Measurements from ENCODE around the gene TMEM87B. TPM values are rescaled to one million over a fixed set of nuclear protein-coding genes. Genes with fewer than 3 reads are reported as not detected.

Gene TMEM87B
- total RNA-seq, 1 experiment from 2014 or later = 14.8 TPM

- TF ChIP-seq ZBTB33 (IDR thresholded peaks at IDR 0.05; ENCODE audit: extremely low read depth, insufficient replicate concordance, low read length) (no peak), ELF1 (IDR thresholded peaks at IDR 0.05; ENCODE audit: borderline replicate concordance, low read depth) (no peak), RAD21 (IDR thresholded peaks at IDR 0.05; ENCODE audit: low read depth) (no peak), FOSL1 (IDR thresholded peaks at IDR 0.05; ENCODE audit: low read depth) (no peak), SRF (IDR thresholded peaks at IDR 0.05; ENCODE audit: low read depth) (no peak)
- TF ChIP-seq, protein P1, sequence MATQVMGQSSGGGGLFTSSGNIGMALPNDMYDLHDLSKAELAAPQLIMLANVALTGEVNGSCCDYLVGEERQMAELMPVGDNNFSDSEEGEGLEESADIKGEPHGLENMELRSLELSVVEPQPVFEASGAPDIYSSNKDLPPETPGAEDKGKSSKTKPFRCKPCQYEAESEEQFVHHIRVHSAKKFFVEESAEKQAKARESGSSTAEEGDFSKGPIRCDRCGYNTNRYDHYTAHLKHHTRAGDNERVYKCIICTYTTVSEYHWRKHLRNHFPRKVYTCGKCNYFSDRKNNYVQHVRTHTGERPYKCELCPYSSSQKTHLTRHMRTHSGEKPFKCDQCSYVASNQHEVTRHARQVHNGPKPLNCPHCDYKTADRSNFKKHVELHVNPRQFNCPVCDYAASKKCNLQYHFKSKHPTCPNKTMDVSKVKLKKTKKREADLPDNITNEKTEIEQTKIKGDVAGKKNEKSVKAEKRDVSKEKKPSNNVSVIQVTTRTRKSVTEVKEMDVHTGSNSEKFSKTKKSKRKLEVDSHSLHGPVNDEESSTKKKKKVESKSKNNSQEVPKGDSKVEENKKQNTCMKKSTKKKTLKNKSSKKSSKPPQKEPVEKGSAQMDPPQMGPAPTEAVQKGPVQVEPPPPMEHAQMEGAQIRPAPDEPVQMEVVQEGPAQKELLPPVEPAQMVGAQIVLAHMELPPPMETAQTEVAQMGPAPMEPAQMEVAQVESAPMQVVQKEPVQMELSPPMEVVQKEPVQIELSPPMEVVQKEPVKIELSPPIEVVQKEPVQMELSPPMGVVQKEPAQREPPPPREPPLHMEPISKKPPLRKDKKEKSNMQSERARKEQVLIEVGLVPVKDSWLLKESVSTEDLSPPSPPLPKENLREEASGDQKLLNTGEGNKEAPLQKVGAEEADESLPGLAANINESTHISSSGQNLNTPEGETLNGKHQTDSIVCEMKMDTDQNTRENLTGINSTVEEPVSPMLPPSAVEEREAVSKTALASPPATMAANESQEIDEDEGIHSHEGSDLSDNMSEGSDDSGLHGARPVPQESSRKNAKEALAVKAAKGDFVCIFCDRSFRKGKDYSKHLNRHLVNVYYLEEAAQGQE (IDR thresholded peaks at IDR 0.05; ENCODE audit: low read depth) = no peak
Observed at GRCh38 chr2:112087346-112088020, 32.4 kb downstream of the TMEM87B start (continued).

DNA sequence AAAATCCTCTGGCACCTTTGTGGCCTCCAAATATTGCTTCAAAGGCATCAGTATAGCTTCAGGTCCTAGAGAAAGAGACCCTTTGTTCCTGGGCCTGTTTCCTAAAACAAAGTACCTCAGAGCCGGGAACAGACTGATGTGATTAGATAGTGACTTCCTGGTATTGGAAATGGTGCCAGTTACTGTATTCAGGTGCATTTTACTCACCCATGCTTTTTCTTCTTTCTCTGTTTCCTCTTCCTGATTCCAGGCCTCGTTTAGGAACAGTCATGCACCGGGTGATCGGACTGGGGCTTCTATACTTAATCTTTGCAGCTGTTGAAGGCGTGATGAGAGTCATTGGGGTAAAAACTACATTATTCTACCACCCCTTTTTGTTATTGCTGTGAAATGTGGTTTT lies 34.3 kb downstream of the TMEM87B start:
- no peak overlapping the region for H3K27ac ChIP-seq (ENCODE audit: low read depth, low read length)
- H2AFZ ChIP-seq (ENCODE audit: low read depth, low read length, poor library complexity, severe bottlenecking) = no peak overlapping the region
- H3K9me2 ChIP-seq (ENCODE audit: insufficient read depth) = no peaks in the 10 kb centered on the region
- ChIA-PET POLR2A (no interaction called here), CTCF (no interaction called here), RAD21 (ENCODE audit: low non-redundant PET in 1 of 2, low total read pairs in 2 of 2, uncharacterized antibody in 2 of 2, unreplicated experiment in 2 of 2) (no interaction called here)
- DNase-seq (ENCODE audit: low read depth, low spot score) = no peak
- no peaks in the 10 kb centered on the region for H3K4me1 ChIP-seq (ENCODE audit: control insufficient read depth in 1 of 2, insufficient read depth in 2 of 2, low read length in 2 of 2)
- H3K27me3 ChIP-seq (ENCODE audit: insufficient read depth, low read length) = no peaks in the 10 kb centered on the region
- H3K36me3 ChIP-seq (ENCODE audit: control insufficient read depth in 1 of 2, insufficient read depth in 2 of 2, low read length in 2 of 2) = peaks cover 5 to 9% of the 10 kb centered on the region in 2 experiments; a peak in 1 of 4 replicates
- no peak for ATAC-seq
- H4K20me1 ChIP-seq (ENCODE audit: insufficient read depth) = no peaks in the 10 kb centered on the region
- H3K4me2 ChIP-seq (ENCODE audit: low read length) = no peak overlapping the region
- H3K79me2 ChIP-seq (ENCODE audit: insufficient read depth, low read length) = no peaks in the 10 kb centered on the region
- no peak overlapping the region for H3K9ac ChIP-seq (ENCODE audit: low read length)
- no peaks in the 10 kb centered on the region for H3K9me3 ChIP-seq (ENCODE audit: control insufficient read depth in 1 of 2, insufficient read depth in 1 of 2, low read depth in 1 of 2, low read length in 2 of 2)
- no peak overlapping the region for H3K4me3 ChIP-seq (replicated peaks in 1 of 2; ENCODE audit: low read depth in 1 of 2, low read length in 2 of 2)
- no TSS peak for BruUV-seq (replicated peaks)
- intact Hi-C loops (cut with micrococcal nuclease) = no loop called here
- no peak for TF ChIP-seq SIN3A (IDR thresholded peaks at IDR 0.05; ENCODE audit: low read depth)
- TF ChIP-seq POLR2AphosphoS5 (IDR thresholded peaks at IDR 0.05; ENCODE audit: low read depth, low read length) = no peak
- no peak for TF ChIP-seq YY1 (IDR thresholded peaks at IDR 0.05; ENCODE audit: extremely low read depth, insufficient replicate concordance, low read depth, low read length)
- no peak for TF ChIP-seq JUND (IDR thresholded peaks at IDR 0.05)
- TF ChIP-seq, protein P2, sequence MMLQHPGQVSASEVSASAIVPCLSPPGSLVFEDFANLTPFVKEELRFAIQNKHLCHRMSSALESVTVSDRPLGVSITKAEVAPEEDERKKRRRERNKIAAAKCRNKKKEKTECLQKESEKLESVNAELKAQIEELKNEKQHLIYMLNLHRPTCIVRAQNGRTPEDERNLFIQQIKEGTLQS (IDR thresholded peaks at IDR 0.05) = no peak
- no peak for TF ChIP-seq CEBPB (IDR thresholded peaks at IDR 0.05; ENCODE audit: low read depth)
- TF ChIP-seq ZNF274 (IDR thresholded peaks at IDR 0.05; ENCODE audit: low read depth, low read length) = no peak
- no peak for TF ChIP-seq ZBTB33 (IDR thresholded peaks at IDR 0.05; ENCODE audit: extremely low read depth, insufficient replicate concordance, low read length)
- no peak for TF ChIP-seq ZFX (IDR thresholded peaks at IDR 0.05)

Data from HCT116 (cell line).